B cell (primary cell): ENCODE results near the gene MON1A.
"Not testable (repeated sequence)": the region's sequence is repeated elsewhere in the genome, so short reads cannot be mapped to it uniquely, and the experiment has no call there.

Experiments
- EZH2 ChIP-seq: IDR thresholded peaks from 2 replicates; pipeline ENCODE4 v1.6.1; 2012; ENCODE audit warnings: borderline replicate concordance, low read depth, mild to moderate bottlenecking, moderate library complexity, low read length; ENCODE audit not compliant: insufficient read depth, poor library complexity, severe bottlenecking
- TF ChIP-seq, protein P1 (sequence below): fragments of 200-600 bp; IDR thresholded peaks from one replicate; pipeline ENCODE4 v1.8.0; 2022; ENCODE audit warnings: antibody characterized with exemption, mild to moderate bottlenecking

GRCh38 chr3:49904448-49904847, 25.2 kb downstream of the MON1A start:
- TF ChIP-seq, protein P1, sequence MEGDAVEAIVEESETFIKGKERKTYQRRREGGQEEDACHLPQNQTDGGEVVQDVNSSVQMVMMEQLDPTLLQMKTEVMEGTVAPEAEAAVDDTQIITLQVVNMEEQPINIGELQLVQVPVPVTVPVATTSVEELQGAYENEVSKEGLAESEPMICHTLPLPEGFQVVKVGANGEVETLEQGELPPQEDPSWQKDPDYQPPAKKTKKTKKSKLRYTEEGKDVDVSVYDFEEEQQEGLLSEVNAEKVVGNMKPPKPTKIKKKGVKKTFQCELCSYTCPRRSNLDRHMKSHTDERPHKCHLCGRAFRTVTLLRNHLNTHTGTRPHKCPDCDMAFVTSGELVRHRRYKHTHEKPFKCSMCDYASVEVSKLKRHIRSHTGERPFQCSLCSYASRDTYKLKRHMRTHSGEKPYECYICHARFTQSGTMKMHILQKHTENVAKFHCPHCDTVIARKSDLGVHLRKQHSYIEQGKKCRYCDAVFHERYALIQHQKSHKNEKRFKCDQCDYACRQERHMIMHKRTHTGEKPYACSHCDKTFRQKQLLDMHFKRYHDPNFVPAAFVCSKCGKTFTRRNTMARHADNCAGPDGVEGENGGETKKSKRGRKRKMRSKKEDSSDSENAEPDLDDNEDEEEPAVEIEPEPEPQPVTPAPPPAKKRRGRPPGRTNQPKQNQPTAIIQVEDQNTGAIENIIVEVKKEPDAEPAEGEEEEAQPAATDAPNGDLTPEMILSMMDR: not testable (repeated sequence)
- not testable (repeated sequence) for TF ChIP-seq EZH2
